Breast epithelium (tissue), 4 donors: ENCODE results near the gene OAS1. TPM values are rescaled to one million over a fixed set of nuclear protein-coding genes. Genes with fewer than 3 reads are reported as not detected.
"Not testable (repeated sequence)": the region's sequence is repeated elsewhere in the genome, so short reads cannot be mapped to it uniquely, and the experiment has no call there.

Source experiments
- DNase-seq, 2 donors: peaks; one replicate each; pipeline ENCODE4 v3.0.0-alpha.2; 2019; ENCODE audit warnings: low spot score in 2 of 2
- H3K27ac ChIP-seq, 2 donors: fragments of 200-600 bp; sonication (generic) in 1 of 2; one replicate each; pipeline ENCODE4 v1.5.1; 2016 to 2019; ENCODE audit warnings: mild to moderate bottlenecking in 1 of 2
- H3K27me3 ChIP-seq, 2 donors: fragments of 200-600 bp; sonication (generic) in 1 of 2; one replicate each; pipeline versions ENCODE4 v1.5.1 to v1.6.0; 2017 to 2019; ENCODE audit warnings: control low read depth in 1 of 2, mild to moderate bottlenecking in 1 of 2
- H3K36me3 ChIP-seq: fragments of 200-600 bp; one replicate; pipeline ENCODE4 v1.5.1; 2019
- H3K4me1 ChIP-seq, 2 donors: fragments of 200-600 bp; sonication (generic); one replicate each; pipeline ENCODE4 v1.5.1; 2016 to 2019; ENCODE audit warnings: control low read depth in 1 of 2
- H3K4me3 ChIP-seq, 3 donors: fragments of 200-600 bp; sonication (generic); 1 replicate in 2 of 3; 2 replicates in 1 of 3; pipeline ENCODE4 v1.5.1; 2016 to 2019; ENCODE audit warnings: mild to moderate bottlenecking in 3 of 3, moderate library complexity in 2 of 3
- H3K9me3 ChIP-seq, 2 donors: fragments of 200-600 bp; sonication (generic) in 1 of 2; one replicate each; pipeline ENCODE4 v1.5.1; 2016 to 2019; ENCODE audit warnings: control low read depth in 1 of 2
- CTCF ChIP-seq, 3 donors: fragments of 450-650 bp; IDR thresholded peaks; one replicate each; pipeline ENCODE4 v1.5.1; 2016 to 2017; ENCODE audit warnings: antibody characterized with exemption in 3 of 3, mild to moderate bottlenecking in 3 of 3, moderate library complexity in 3 of 3
- POLR2A ChIP-seq: fragments of 450-650 bp; IDR thresholded peaks from one replicate; pipeline ENCODE4 v1.6.1; 2016; ENCODE audit warnings: antibody characterized with exemption, mild to moderate bottlenecking, moderate library complexity
- POLR2AphosphoS5 ChIP-seq, 3 donors: sonication (generic); formaldehyde crosslinking; IDR thresholded peaks; one replicate each; pipeline ENCODE4 v1.6.1; 2017; ENCODE audit warnings: antibody characterized with exemption in 3 of 3
- intact Hi-C: fragments of 100-400 bp; cut with DNase I; formaldehyde crosslinking; loops from one replicate; pipeline ENCODE4 v1.15.1; 2023; ENCODE audit warnings: low total_unique reads
- total RNA-seq, 3 donors: library from RNA; depleted of rRNA; stranded (reverse); fragments of >200 nt; gene quantifications; one replicate each; pipeline ENCODE4 v1.1.0, GENCODE V29; 2016

The OAS1 gene
- total RNA-seq, 3 donors from 2014 or later: 21.4 to 39.4 (median 23.3) TPM

- Histone ChIP-seq H3K4me1 (no peaks in the 10 kb centered on the region), H3K27ac (peak overlapping the region; percentile 82 to 83), H3K36me3 (no peaks in the 10 kb centered on the region)
These were observed 9.5 kb downstream of the OAS1 start for GRCh38 chr12:112916270-112916669.

GRCh38 chr12:112919121-112919520 is 12.4 kb downstream of the OAS1 start:
- no peak for TF ChIP-seq CTCF (IDR thresholded peaks at IDR 0.05)
- no peaks in the 10 kb centered on the region for H3K4me1 ChIP-seq

More at GRCh38 chr12:112916270-112916669, 9.5 kb downstream of the OAS1 start:
- peak; percentile 89 for DNase-seq
- TF ChIP-seq POLR2A: no peak
- no peak for TF ChIP-seq CTCF (IDR thresholded peaks at IDR 0.05)
- TF ChIP-seq POLR2AphosphoS5 (IDR thresholded peaks at IDR 0.05): peak in 1 of 3 donors; percentile 12
- Histone ChIP-seq H3K27me3 (no peaks in the 10 kb centered on the region), H3K4me3 (no peak overlapping the region), H3K9me3 (peaks cover 7 to 20% of the 10 kb centered on the region in 2 donors)
- intact Hi-C loops: no loop called here

GRCh38 chr12:112924986-112925385 is 18.2 kb downstream of the OAS1 start:
- no peak for TF ChIP-seq CTCF (IDR thresholded peaks at IDR 0.05)
- TF ChIP-seq POLR2A: no peak
- TF ChIP-seq POLR2AphosphoS5 (IDR thresholded peaks at IDR 0.05): no peak
- H3K27ac ChIP-seq: no peak overlapping the region
- intact Hi-C loops: no loop called here

More at GRCh38 chr12:112919121-112919520, 12.4 kb downstream of the OAS1 start:
- no peaks in the 10 kb centered on the region for H3K36me3 ChIP-seq
- no peaks in the 10 kb centered on the region for H3K27me3 ChIP-seq
- no peak for DNase-seq
- intact Hi-C loops: no loop called here
- H3K9me3 ChIP-seq: peaks cover 0 to under 1% of the 10 kb centered on the region in 2 donors
- no peak overlapping the region for H3K27ac ChIP-seq
- H3K4me3 ChIP-seq: no peak overlapping the region

DNA sequence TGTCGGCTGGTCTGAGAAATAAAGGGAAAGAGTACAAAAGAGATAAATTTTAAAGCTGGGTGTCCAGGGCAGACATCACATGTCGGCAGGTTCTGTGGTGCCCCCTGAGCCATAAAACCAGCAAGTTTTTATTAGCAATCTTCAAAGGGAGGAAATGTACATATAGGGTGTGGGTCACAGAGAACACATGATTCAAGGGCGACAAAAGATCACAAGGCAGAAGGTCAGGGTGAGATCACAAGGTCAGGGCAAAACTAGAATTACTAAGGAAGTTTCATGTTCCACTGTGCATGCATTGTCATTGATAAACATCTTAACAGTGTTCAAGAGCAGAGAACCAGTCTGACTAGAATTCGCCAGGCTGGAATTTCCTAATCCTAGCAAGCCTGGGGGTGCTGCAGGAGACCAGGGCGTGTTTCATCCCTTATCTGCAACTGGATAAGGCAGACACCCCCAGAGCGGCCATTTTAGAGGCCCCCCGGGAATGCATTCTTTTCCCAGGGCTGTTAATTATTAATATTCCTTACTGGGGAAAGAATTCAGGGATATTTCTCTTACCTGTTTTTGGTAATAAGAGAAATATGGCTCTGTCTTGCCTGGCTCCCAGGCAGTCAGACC is 19.8 kb downstream of the OAS1 start:
- H3K9me3 ChIP-seq, H3K27me3 ChIP-seq, DNase-seq, intact Hi-C loops, H3K4me1 ChIP-seq, H3K27ac ChIP-seq, H3K4me3 ChIP-seq, H3K36me3 ChIP-seq: not testable (repeated sequence)

More at GRCh38 chr12:112924986-112925385, 18.2 kb downstream of the OAS1 start:
- Histone ChIP-seq H3K9me3 (peaks cover 0 to 7% of the 10 kb centered on the region in 2 donors), H3K36me3 (no peaks in the 10 kb centered on the region), H3K27me3 (no peaks in the 10 kb centered on the region), H3K4me1 (no peaks in the 10 kb centered on the region), H3K4me3 (no peak overlapping the region)
- DNase-seq: no peak

- no peak for TF ChIP-seq CTCF (IDR thresholded peaks at IDR 0.05)
- TF ChIP-seq POLR2AphosphoS5 (IDR thresholded peaks at IDR 0.05): no peak
- no peak for TF ChIP-seq POLR2A
- no peaks in the 10 kb centered on the region for H3K36me3 ChIP-seq
- no peaks in the 10 kb centered on the region for H3K4me1 ChIP-seq
- peaks cover 0 to 7% of the 10 kb centered on the region in 2 donors for H3K9me3 ChIP-seq
- DNase-seq: no peak
- H3K27me3 ChIP-seq: no peaks in the 10 kb centered on the region
- intact Hi-C loops: no loop called here
- H3K27ac ChIP-seq: no peak overlapping the region
- H3K4me3 ChIP-seq: no peak overlapping the region
These were observed 20.7 kb downstream of the OAS1 start for GRCh38 chr12:112927475-112927874.
